ENCODE measurements around the gene PPP2R1A.

Gene PPP2R1A

DNA sequence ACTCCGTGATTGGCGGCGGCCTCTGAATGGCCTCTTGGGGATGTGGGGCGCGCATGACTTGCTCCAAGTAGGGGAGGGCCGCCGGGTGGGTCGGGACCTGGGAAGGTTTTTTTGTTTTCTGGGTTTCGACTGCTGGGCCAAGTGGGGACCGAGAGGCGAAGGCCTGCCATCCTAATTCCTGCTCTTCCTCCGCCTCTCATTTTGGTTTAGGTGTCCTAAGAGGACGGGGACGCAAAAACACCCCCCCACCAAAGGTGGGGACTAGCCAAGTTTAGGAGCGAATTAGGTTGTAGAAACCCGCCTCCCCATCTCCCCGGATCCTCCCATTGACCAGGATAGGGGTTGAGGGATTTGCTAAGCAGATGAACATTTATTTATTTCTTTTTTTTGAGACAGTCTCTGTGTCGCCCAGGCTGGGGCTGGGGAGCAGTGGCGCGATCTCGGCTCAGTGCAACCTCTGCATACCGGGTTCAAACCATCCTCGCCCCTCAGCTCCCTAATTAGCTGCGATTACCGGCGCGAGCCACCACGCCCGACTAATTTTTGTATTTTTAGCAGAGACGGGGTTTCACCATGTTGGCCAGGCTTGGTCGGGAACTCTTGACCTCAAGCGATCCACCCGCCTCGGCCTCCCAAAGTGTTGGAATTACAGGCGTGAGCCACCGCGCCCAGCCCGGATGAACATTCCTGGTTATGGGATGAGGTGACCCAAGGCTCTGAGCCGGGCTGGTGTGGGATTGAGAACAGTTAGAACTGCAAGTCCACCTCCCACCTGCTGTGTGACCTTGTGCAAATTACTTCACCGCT is 838 bp downstream of the PPP2R1A start:
- peak overlapping the region; percentile 81 for H3K4me3 ChIP-seq (ENCODE audit: low read depth, low read length)
- DNase-seq (ENCODE audit: low read depth, low spot score), result peak; percentile 51
- in situ Hi-C loops (cut with HindIII; ENCODE audit: low sequenced_read_pairs), result no loop called here
- TF ChIP-seq, protein P1, sequence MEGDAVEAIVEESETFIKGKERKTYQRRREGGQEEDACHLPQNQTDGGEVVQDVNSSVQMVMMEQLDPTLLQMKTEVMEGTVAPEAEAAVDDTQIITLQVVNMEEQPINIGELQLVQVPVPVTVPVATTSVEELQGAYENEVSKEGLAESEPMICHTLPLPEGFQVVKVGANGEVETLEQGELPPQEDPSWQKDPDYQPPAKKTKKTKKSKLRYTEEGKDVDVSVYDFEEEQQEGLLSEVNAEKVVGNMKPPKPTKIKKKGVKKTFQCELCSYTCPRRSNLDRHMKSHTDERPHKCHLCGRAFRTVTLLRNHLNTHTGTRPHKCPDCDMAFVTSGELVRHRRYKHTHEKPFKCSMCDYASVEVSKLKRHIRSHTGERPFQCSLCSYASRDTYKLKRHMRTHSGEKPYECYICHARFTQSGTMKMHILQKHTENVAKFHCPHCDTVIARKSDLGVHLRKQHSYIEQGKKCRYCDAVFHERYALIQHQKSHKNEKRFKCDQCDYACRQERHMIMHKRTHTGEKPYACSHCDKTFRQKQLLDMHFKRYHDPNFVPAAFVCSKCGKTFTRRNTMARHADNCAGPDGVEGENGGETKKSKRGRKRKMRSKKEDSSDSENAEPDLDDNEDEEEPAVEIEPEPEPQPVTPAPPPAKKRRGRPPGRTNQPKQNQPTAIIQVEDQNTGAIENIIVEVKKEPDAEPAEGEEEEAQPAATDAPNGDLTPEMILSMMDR (IDR thresholded peaks at IDR 0.05; ENCODE audit: low read depth, low read length), result no peak

GRCh38 chr19:52191389-52191788 is 1.5 kb downstream of the PPP2R1A start:
- DNase-seq (ENCODE audit: low read depth, low spot score), result no peak
- in situ Hi-C loops (cut with HindIII; ENCODE audit: low sequenced_read_pairs), result no loop called here
- TF ChIP-seq, protein P1 (IDR thresholded peaks at IDR 0.05; ENCODE audit: low read depth, low read length), result no peak
- H3K4me3 ChIP-seq (ENCODE audit: low read depth, low read length), result peak overlapping the region; percentile 81

DNA sequence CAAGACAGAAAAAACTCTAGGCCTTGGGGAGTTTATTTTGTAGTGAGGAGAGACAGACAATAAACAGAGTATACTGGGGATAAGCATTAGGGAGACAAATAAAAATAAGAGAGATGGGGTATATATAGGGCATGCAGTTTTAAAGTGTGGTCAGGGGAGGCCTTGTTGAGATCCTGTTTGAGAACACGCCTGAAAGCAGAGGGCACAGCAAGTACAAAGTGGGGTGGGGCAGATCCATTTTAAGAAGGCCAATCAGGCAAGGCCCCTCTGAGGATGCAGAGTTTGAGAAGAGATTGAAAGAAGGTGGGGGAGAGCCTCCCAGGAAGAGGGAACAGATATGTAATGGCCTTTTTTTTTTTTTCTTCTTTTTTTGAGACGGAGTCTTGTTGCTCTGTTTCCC is 2.1 kb downstream of the PPP2R1A start:
- DNase-seq (ENCODE audit: low read depth, low spot score), result no peak
- H3K4me3 ChIP-seq (ENCODE audit: low read depth, low read length), result no peak overlapping the region
- in situ Hi-C loops (cut with HindIII; ENCODE audit: low sequenced_read_pairs), result no loop called here
- TF ChIP-seq, protein P1 (IDR thresholded peaks at IDR 0.05; ENCODE audit: low read depth, low read length), result no peak

GRCh38 chr19:52196256-52196967 is 6.6 kb downstream of the PPP2R1A start:
- TF ChIP-seq, protein P1 (IDR thresholded peaks at IDR 0.05; ENCODE audit: low read depth, low read length), result no peak
- no peak for DNase-seq (ENCODE audit: low read depth, low spot score)
- in situ Hi-C loops (cut with HindIII; ENCODE audit: low sequenced_read_pairs), result no loop called here
- no peak overlapping the region for H3K4me3 ChIP-seq (ENCODE audit: low read depth, low read length)

GRCh38 chr19:52197964-52198363 is 8.1 kb downstream of the PPP2R1A start:
- no peak overlapping the region for H3K4me3 ChIP-seq (ENCODE audit: low read depth, low read length)
- in situ Hi-C loops (cut with HindIII; ENCODE audit: low sequenced_read_pairs), result no loop called here
- TF ChIP-seq, protein P1 (IDR thresholded peaks at IDR 0.05; ENCODE audit: low read depth, low read length), result no peak
- no peak for DNase-seq (ENCODE audit: low read depth, low spot score)

DNA sequence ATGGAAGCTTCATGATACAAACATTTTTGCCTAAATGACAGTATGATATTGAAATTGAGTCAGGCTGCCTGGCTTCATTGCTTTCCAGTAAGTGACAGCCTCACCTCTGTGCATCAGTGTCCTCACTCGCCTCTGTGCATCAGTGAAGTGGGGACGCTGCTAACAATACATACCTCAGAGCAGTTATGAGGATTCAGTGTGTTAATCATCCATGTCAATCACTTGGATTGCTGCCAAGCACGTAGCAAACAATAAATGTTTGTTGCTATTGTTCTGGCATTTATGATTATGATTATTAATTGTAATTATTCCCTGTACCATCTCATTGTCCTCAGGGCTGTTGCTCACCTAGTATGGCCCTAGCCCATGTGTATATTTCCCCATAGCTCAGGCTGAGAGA is 8.8 kb downstream of the PPP2R1A start:
- no peak for DNase-seq (ENCODE audit: low read depth, low spot score)
- in situ Hi-C loops (cut with HindIII; ENCODE audit: low sequenced_read_pairs), result no loop called here
- TF ChIP-seq, protein P1 (IDR thresholded peaks at IDR 0.05; ENCODE audit: low read depth, low read length), result no peak
- no peak overlapping the region for H3K4me3 ChIP-seq (ENCODE audit: low read depth, low read length)
